Iris pigment epithelial cell (primary cell): ENCODE data around the gene COL11A2.
"Not testable (repeated sequence)": the region's sequence is repeated elsewhere in the genome, so short reads cannot be mapped to it uniquely, and the experiment has no call there.

Source experiments
- DNase-seq: peaks from one replicate; pipeline ENCODE4 v3.0.0-alpha.2; 2011; ENCODE audit warnings: low read depth

Gene COL11A2

GRCh38 chr6:33192105-33192646 is at the start of gene COL11A2:
Gene COL11A2 (minus strand): TSS chr6:33192467. CDS start chr6:33192240, 227 bp downstream.
- no peak for DNase-seq

- DNase-seq = no peak
Measured at GRCh38 chr6:33241968-33242367, 49.7 kb upstream of the COL11A2 start.

GRCh38 chr6:33237741-33238140 is 45.5 kb upstream of the COL11A2 start:
- DNase-seq = no peak

- DNase-seq = no peak
Measured at GRCh38 chr6:33236852-33237251, 44.6 kb upstream of the COL11A2 start.

GRCh38 chr6:33236328-33236727 is 44.1 kb upstream of the COL11A2 start:
- no peak for DNase-seq

GRCh38 chr6:33235221-33235634 is 43.0 kb upstream of the COL11A2 start:
- DNase-seq = no peak

GRCh38 chr6:33226503-33227120 is 34.3 kb upstream of the COL11A2 start:
- not testable (repeated sequence) for DNase-seq

- DNase-seq = no peak
Measured at GRCh38 chr6:33217681-33218080, 25.4 kb upstream of the COL11A2 start.

GRCh38 chr6:33217246-33217645 is 25.0 kb upstream of the COL11A2 start:
- no peak for DNase-seq

- no peak for DNase-seq
Measured at GRCh38 chr6:33216117-33216649, 23.9 kb upstream of the COL11A2 start.

GRCh38 chr6:33215271-33216116 is 23.2 kb upstream of the COL11A2 start:
- no peak for DNase-seq

GRCh38 chr6:33213989-33214335 is 21.7 kb upstream of the COL11A2 start:
- no peak for DNase-seq

- no peak for DNase-seq
Measured at GRCh38 chr6:33213166-33213988, 21.1 kb upstream of the COL11A2 start.

GRCh38 chr6:33212857-33213165 is 20.5 kb upstream of the COL11A2 start:
- DNase-seq = no peak

- no peak for DNase-seq
Measured at GRCh38 chr6:33211666-33212422, 19.6 kb upstream of the COL11A2 start.

- DNase-seq = no peak
Measured at GRCh38 chr6:33211136-33211535, 18.9 kb upstream of the COL11A2 start.

GRCh38 chr6:33209856-33210255 is 17.6 kb upstream of the COL11A2 start:
- no peak for DNase-seq

GRCh38 chr6:33208091-33208967 is 16.1 kb upstream of the COL11A2 start, which contains the start of gene RING1:
Gene RING1 (plus strand): TSS chr6:33208500. CDS start chr6:33208823, 323 bp downstream.
- peak; percentile 72 for DNase-seq

- peak; percentile 56 for DNase-seq
Measured at GRCh38 chr6:33207552-33208090, 15.4 kb upstream of the COL11A2 start.
